ENCODE measurements around the gene MRPL39.

Gene MRPL39

DNA sequence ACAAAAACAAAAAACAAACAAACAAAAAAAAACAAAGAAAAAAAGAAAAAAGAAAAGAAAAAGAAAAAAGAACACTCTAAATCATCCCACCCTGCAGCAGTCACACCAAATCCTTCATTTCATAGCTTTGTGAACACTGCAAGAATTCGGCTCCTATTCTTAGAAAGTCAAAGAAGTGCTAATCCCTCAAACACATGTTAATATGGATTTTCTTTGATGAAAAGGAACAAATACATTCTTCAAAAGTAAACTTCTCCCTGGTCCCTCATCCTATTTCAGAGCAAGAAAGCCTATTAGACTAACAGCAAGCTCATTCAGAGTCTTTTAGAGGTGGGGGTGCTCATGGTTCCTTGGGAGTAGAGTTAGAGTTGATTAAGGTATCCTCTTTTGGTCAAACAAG is 7.2 kb upstream of the MRPL39 start:
- no peak for DNase-seq (ENCODE audit: low read depth in 2 of 2)

DNA sequence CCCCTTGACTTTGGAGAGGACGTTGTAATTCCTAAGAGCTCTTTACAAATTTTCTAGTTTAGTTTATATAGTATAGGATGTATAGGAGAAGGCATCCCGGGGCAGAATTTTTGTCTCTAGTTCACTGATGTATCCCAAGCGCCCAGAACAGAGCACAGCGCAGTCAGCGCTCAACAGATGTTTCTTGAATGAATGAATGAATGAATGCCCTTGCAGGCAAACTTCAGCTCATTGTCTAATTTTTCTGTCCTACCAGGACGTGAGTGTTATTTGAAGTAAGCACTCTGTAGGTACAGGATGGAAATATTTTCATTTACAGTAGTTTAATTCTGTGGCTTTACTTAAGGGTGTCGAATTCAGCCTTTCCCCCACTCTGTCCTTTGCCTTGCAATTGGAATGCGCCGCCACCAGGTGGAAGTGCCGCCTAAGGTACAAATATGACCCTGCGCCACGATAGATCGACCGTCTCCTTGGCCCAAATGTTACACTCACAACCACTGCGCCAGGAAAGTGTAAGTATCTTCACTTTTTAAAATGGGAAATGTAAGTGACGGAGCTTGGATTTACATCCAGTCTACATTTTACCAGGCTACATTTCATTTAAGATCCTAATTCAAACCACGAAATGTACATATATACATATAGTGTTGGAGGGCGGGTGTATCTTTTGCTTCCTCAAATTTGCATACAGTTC is 910 bp upstream of the MRPL39 start:
- DNase-seq (ENCODE audit: low read depth in 2 of 2) = peak; percentile 68 to 71

DNA sequence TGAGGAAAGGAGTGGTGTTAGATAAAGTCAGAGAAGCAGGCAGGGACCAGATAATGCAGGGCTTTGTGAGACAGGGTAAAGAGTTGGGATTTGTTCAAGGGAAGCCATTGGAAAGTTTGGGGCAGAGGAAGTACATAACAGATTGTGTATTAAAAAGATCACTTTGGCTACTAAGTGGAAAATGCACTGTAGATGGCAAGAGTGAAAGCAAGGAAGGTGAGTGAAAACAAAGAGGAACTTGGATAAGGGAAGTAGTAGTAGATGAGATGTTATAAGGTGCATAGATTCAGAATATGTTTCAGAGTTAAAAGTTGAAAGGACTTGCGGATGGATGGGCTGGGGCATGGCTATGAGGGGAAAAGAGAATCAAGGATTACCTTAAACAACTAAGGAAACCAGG is 17.4 kb downstream of the MRPL39 start:
- DNase-seq (ENCODE audit: low read depth in 2 of 2) = no peak

DNA sequence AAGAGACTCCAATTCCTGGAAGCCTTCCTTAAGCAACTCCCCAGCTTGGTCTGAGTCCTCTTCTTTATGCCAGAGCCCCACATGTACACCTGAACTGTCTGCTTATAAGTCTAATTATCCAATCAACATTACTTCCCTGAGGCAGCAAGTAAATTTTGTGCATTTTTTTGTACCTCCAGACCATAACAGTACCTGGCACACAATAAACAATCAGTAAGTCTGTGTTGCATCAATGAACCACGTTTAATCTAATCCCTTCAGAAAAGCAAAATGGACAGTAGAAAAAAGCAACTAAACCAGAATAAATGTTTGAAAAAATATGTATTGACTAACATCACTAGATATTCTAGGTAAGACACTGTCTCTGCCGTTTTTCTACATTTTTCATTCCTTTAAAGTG is 20.5 kb downstream of the MRPL39 start:
- no peak for DNase-seq (ENCODE audit: low read depth in 2 of 2)

DNA sequence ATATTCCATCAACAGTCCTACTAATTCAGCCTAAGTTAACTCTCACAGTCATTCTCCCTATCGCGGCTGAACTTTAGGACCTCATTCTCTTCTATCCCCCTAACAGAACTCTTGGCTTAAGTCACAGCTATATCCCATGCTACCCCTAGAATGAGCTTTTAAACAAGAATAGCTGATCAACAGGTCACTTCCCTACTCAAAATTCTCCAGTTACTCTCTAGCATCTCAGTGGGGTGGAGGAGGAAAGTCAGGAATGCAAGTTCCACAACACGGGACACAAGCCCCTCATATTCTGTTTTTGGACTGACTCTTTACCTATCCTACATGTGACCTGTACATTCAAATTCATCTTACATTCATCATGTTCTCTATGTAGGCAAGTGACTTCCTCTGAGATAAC is 21.0 kb downstream of the MRPL39 start:
- no peak for DNase-seq (ENCODE audit: low read depth in 2 of 2)

DNA sequence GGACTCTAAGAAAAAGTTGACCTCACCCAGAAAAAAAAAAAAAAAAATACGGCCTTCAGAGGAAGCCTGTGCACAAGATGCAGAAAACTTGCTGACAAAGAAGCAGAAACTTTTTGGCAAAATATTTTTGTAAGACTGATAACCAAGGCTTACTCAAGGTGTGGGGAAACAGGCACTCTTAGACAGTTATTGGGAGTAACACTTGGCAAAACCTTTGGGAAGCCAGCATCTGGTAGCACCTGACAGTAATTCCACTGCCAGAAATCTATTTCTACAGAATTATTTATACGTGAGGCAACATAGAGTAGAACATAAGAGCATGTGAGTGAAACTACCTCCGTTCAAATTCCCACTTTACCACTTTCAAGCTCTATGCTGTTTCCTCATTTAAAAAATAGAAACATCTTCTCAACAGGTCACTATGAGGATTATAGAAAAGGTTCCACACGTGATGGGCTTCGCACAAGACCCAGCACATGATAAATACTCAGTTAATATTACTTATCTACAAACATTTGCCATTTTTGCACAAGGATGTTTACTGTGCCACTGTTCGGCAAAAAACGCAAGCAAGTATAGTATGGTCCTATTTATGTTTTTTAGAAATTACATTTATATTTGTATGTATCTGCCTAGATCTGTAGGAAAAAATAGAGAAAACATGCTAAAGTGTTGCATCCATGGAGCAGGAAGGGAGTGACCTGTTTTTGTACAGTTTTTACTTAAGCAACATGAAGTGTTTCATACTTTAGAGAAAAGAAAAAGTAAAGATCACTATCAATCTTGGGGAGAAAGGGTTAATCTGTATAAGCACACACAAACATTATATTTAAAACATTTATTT is 22.2 kb downstream of the MRPL39 start:
- DNase-seq (ENCODE audit: low read depth in 2 of 2) = no peak

DNA sequence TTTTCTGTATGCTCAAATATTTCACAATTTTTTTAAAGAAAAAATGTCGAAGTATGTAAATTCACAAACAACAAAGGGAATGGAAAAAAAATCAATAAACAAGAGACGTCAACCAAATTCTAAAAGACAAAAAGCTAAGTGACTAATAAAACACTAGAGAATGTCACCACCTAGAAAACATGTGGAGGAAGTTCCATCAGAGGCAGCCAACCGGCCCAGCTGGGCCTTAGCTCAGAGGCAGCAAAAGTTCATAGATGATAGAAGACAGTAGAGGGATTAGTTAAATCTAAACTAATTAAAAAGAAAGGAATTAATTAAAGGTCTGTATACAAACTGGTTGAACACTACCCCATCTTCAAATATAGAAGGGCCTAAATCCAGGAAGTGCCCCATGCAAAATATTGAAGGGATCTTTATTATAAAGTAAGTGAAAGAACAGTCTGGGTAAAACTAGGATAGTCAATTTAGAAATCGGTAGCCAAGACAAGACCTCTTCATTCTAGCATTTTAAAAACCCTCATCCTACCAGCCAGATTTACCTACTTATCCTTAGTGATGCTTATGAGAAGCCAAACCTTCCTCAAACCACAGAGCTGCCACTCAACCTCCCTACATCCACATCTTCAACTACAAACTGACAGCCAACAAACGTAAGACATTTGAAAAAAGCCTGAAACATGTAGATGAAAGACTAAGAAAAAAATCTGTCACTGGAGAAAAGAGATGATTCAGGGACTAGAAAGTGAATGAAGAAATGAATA is 23.7 kb downstream of the MRPL39 start:
- DNase-seq (ENCODE audit: low read depth in 2 of 2) = no peak

DNA sequence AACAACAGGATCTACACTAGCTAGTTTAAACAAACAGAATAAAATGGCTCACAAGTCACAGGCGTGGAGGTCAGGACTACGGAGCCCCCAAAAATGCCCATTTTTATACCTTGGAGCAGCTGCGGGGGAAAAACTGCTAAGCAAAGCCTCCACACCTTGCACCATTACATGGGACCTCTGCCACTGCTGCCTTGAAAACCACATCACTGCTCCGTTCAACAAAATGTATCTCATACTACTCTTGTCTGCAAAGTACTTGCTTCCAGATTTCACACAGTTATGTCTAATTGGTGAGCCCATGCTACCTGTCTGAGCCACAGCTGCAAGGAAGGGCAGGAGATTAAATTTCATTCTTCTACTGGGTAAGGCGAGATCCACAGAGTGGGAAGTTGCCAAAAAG is 24.4 kb downstream of the MRPL39 start:
- DNase-seq (ENCODE audit: low read depth in 2 of 2) = no peak

DNA sequence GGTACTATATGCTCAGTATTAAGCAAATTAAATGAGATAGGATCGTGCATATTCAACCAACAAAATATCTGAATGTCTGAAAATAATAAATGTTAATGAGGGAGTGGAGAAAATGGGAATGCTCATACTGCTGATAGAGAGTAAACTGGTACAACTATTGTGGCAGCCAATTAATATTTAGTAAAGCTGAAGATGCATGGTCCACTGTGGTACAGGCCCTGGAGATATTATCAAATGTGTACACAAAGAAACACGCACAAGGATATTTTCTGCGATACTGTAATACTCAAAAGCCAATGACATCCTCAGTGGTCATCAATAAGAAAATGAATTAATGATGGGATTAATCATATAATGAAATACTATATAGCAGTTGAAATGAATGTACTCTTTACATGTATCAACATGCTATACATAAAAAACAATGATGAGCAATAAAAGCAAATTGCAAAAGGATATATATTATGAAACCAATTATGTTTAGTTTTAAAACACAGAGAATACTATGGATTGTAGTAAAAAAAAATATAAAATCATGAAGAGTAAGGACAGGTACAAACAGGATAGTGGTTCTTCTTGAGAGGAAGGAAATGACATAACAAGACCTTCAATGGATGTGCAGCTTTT is 25.0 kb downstream of the MRPL39 start:
- no peak for DNase-seq (ENCODE audit: low read depth in 2 of 2)

DNA sequence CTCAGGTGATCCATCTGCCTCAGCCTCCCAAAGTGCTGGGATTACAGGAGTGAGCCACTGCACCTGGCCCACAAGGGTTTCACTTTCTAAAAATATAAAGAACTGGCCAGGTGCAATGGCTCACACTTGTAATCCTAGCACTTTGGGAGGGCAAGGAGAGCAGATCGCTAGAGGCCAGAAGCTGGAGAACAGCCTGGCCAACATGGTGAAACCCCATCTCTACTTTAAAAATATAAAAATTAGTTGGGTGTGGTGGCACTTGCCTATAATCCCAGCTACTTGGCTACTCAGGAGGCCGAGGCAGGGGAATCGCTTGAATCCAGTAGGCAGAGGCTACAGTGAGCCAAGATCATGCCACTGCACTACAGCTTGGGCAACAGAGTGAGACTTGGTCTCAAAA is 25.7 kb downstream of the MRPL39 start:
- DNase-seq (ENCODE audit: low read depth in 2 of 2) = no peak

DNA sequence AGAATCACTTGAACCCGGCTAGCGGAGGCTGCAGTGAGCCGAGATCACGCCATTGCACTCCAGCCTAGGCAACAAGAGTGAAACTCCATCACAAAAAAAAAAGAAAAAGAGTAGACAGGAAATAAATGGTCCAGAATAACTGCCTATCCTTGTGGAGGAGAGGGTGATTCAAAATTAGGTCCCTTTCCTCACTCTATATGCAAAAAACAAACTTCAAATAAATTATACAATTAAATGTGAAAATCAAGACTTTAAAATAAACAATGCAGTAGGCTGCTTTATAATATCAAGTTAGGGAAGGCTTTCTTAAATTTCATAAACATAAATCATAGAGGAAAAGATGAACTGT is 26.4 kb downstream of the MRPL39 start:
- no peak for DNase-seq (ENCODE audit: low read depth in 2 of 2)

DNA sequence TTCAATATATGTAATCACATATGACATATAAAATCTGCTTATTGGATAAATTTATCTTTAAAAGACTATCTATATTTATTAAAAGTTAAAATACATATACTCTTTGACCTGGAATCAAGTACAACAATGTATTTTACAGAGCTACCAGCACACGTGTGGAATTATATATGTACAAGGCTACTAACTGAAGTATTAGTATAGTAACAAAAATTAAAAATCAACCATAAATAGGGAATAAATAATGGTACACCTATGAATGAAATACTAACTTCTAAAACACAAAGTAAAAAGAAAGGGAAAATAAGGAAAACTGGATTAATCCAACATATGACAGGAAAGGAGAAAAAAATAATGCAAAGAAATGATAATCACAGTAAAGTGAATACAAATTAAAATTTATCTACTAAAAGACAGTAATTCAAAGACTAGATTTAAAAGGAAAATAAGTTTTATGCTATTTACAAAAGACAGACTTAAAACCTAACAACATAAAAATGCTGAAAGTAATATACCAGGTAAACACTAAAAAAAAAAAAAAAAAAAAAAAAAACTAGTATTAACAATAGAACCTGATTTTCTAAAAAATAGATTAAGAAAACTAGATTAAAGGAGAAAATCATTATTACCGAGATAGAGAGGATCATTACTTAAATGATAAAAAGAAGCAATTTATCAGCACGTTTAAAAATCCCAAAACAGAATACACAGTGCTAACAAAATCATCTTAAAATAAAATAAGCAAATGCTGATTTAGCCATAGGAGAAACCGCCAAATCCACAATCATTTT is 27.9 kb downstream of the MRPL39 start:
- DNase-seq (ENCODE audit: low read depth in 2 of 2) = no peak

DNA sequence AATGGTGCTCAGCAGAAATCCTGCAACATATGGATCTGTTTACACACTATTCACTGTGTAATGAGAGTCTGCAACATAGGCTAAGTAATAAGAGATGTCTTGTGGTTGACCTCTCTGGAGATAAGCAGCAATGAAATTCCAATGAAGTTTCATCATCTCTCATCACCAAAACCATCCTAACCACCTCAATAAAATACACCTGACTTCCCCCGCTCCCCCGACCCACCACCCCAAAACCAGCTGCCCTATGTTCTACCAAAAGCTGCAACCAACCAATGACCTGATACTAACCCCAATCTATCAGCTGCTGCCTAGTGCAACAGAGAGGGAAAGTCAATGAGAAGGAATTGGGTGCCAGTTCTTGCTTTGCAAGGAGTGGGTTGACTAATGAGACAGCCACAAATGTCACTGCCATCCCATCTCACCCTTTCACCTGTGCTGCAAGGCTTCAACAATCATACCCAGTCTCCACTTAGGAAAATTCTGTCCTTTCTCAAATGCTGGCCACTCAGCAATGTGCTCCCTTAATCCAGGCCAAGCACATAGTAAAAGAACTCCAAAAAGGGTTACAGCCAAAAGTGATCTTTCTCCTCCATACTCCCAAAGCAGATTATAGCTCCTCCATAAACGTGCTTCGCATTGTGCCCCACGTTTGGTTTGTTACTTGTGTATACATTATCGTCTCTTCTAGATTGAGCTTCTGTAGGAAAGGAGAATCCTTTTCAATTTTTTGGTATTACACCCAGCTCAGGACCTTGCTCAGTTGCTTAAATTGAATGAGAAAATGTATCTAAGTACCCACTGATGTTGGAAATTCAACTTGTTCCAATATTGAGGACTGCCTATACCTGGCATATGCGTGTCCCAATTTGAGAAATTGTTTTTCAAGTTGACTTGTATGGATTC is 29.0 kb downstream of the MRPL39 start:
- DNase-seq (ENCODE audit: low read depth in 2 of 2) = peak in 1 of 2 donors; percentile 58

DNA sequence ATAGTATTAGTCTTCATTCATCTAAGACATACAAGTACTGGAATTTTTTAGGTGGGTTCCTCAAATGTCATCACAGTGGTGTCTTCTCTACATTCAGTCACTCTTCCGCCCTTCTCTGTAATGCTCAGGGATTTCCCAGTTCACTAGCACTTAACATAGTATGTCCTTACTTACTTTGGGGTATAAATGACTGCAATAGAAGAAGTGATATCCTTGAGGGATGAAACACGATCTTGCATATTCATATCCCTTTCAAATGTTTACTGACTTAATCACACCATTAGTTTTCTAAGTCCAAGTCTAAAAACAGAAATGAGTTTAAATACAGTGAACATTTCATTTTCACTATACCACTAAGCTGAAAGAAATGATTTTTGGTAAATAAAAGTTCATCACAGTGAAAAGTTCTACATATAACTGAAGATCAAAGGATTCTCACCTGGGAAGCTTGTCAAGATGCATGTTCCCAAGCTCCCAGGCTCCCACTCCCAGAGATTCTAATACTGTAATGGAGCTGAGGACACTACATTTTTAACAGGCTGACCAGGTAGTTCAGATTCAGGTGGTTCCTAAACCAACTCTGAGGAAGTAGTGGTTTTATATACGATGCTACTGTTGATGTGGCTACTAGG is 29.7 kb downstream of the MRPL39 start:
- DNase-seq (ENCODE audit: low read depth in 2 of 2) = no peak

DNA sequence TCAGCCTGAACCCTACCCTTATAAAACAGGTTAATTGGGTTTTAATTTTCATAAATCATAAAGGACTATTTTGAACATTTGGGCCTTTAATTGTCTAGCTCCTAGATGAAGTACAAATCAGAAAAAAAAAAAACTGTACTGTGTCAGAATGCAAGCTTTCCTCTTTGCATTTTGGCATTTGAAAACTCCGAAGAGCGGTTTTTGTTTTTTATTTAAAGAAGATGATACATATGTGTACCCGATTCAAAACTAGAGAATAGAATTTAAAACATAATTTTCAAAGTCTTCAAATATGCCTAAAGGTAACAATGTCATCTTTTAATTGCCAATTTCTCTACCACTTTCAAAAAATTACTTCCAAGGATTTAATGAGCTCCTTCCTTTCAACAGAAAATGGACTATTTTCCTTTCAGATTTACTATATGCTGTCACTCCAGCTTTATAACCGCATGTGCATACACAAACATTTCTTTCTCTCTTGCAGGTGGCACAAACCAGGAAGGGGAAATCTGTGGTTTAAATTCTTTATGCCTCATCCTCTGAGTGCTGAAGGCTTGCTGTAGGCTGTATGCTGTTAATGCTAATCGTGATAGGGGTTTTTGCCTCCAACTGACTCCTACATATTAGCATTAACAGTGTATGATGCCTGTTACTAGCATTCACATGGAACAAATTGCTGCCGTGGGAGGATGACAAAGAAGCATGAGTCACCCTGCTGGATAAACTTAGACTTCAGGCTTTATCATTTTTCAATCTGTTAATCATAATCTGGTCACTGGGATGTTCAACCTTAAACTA is 33.7 kb downstream of the MRPL39 start:
- DNase-seq (ENCODE audit: low read depth in 2 of 2) = no peak

DNA sequence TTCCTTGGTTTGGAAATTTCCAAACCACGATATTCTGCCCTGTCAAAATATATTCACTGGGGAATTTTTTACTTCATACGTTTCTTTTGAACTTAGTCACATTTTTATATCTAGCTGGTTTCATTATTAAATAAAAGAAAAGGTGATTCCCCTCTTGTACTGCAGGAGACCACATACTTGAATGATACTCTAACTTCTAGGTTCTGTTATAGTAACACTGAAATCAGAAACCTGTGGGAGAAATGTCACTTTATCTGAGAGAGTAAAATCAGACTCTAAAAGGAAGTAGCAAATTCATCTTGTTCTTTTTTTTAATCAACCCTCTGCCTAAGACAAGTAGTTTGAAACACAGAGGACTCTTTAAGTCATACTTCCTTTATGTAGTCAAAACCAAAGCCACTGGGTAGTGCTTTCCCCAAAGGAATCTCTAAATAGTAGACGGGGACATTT is 34.4 kb downstream of the MRPL39 start:
- DNase-seq (ENCODE audit: low read depth in 2 of 2) = no peak

DNA sequence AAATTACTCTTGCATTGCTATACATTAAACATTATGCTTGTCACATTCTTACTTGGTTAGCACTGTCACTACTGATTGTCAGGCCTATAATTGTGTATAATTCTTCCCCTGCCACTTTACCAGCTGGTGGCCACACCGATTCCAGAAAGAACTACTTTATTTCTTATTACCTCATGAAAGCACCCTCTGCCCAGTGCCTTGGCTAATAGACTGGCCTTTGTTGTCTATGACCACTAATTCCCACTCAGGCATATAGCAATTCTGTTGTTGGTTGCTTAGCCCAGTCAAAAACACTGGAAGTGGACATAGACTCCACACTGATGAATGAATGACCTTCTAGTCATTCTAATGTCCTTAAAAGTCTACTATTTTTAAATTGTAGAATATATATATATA is 35.6 kb downstream of the MRPL39 start:
- no peak for DNase-seq (ENCODE audit: low read depth in 2 of 2)

DNA sequence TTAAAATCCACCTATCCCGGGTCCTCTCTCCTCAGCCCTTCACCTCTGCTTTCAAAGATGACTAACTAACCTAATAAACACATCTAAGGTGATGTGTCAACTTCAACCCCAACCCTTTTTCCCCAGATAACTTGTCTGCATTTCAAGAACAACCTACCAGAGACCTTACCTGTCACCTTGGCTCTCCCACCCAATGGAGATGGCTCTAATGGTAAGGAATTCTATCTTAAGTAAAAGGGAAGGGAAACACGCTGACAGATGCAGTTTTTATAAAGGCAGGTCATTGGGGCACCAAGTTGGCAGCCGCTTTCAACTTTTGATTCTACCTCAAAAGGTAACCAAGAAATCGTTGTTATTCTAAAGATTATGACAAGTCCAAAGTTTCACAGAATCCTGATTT is 37.6 kb downstream of the MRPL39 start:
- DNase-seq (ENCODE audit: low read depth in 2 of 2) = no peak

DNA sequence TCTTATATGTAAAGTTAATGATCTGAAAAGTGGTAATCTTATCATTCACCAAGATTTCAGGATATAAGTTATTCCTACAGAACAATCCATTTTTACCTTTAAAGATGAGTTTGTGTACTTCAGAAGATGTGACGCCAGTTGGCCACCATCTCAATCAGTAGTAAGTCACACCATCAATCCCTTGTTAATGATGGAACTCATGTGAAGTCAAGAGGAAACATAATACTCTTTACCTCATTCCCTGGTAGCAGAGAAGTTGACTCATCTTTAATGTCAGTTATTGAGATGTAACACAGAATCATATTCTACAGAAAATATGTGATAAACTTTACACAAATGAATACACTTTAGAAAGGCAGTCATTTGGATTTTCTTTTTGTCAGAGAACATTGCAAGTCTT is 38.2 kb downstream of the MRPL39 start:
- no peak for DNase-seq (ENCODE audit: low read depth in 2 of 2)
